ENCODE results near the gene PIF1.

DNA sequence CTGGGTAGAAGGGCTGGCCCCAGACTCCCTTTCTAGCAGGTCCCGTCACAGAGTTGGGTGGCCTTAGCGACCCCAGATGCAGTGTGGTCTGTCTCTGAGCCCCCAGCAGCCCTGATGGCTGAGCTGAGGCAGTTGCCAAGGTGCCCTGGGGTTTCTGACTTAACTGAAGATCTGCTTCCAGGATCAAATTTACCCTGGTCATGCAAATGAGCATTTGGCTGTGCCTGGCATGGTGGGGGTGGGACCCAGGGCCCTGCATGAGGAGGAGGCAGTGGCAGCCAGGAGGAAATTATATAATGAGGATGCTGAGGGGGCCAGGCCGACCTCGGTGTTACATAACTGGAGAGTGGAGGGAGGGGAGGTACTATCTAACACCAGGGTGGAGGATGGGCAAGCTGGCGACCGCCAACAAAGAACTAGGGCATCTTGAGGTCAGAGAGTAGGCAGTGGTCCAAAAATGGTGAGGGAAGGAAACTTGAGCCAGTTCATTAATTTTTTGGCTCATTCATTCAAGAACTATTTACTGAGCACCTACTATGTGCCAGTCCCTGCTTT, 32.7 kb upstream of the PIF1 start:
- TF ChIP-seq, protein P1, sequence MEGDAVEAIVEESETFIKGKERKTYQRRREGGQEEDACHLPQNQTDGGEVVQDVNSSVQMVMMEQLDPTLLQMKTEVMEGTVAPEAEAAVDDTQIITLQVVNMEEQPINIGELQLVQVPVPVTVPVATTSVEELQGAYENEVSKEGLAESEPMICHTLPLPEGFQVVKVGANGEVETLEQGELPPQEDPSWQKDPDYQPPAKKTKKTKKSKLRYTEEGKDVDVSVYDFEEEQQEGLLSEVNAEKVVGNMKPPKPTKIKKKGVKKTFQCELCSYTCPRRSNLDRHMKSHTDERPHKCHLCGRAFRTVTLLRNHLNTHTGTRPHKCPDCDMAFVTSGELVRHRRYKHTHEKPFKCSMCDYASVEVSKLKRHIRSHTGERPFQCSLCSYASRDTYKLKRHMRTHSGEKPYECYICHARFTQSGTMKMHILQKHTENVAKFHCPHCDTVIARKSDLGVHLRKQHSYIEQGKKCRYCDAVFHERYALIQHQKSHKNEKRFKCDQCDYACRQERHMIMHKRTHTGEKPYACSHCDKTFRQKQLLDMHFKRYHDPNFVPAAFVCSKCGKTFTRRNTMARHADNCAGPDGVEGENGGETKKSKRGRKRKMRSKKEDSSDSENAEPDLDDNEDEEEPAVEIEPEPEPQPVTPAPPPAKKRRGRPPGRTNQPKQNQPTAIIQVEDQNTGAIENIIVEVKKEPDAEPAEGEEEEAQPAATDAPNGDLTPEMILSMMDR (conservative IDR thresholded peaks at IDR 0.05; ENCODE audit: low read depth, low read length): no peak
- TF ChIP-seq EZH2 (IDR thresholded peaks at IDR 0.05; ENCODE audit: low read length, unreplicated experiment): no peak
